Measurements from ENCODE around the gene YIF1B.

DNA sequence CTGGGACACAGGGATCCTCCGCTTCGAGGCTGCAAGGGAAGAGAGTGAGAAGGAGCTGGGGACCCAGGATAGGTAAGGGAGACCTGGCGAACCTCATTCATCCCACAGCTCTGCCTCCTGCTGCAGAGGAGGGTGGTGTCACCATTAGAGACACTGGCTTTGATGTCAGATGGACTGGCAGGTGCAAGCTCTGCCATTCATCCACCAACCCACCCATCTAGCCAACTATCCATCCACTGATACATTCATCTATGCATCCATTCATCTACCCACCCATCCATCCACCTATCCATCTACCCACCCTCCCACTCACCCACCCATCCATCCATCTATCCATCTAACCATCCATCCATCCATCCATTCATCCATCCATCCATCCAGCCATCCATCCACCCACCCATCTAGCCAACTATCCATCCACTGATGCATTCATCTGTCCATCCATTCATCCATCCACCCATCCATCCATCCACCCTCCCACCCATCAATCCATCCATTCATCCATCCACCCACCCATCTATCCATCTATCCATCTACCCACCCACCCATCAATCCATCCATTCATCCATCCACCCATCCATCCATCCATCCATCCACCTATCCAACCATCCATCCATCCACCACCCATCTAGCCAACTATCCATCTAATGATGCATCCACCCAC is 6.0 kb downstream of the YIF1B start:
- TF ChIP-seq MAX (IDR thresholded peaks at IDR 0.05; ENCODE audit: insufficient read depth, insufficient read length), result no peak
- TF ChIP-seq POLR2A (IDR thresholded peaks at IDR 0.05; ENCODE audit: low read depth, low read length), result no peak
- TF ChIP-seq, protein P1, sequence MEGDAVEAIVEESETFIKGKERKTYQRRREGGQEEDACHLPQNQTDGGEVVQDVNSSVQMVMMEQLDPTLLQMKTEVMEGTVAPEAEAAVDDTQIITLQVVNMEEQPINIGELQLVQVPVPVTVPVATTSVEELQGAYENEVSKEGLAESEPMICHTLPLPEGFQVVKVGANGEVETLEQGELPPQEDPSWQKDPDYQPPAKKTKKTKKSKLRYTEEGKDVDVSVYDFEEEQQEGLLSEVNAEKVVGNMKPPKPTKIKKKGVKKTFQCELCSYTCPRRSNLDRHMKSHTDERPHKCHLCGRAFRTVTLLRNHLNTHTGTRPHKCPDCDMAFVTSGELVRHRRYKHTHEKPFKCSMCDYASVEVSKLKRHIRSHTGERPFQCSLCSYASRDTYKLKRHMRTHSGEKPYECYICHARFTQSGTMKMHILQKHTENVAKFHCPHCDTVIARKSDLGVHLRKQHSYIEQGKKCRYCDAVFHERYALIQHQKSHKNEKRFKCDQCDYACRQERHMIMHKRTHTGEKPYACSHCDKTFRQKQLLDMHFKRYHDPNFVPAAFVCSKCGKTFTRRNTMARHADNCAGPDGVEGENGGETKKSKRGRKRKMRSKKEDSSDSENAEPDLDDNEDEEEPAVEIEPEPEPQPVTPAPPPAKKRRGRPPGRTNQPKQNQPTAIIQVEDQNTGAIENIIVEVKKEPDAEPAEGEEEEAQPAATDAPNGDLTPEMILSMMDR (IDR thresholded peaks at IDR 0.05; ENCODE audit: extremely low read depth in 1 of 2, insufficient read depth in 1 of 2, low read depth in 1 of 2, low read length in 2 of 2), result no peak
- TF ChIP-seq EZH2 (IDR thresholded peaks at IDR 0.05; ENCODE audit: borderline replicate concordance, low read depth, low read length, severe bottlenecking), result no peak
- no peak for TF ChIP-seq JUN (IDR thresholded peaks at IDR 0.05; ENCODE audit: borderline replicate concordance, insufficient read depth, insufficient read length, low read depth)
